Naive thymus-derived CD4-positive, alpha-beta T cell (primary cell): ENCODE results near the gene LMOD1. TPM values are rescaled to one million over a fixed set of nuclear protein-coding genes. Genes with fewer than 3 reads are reported as not detected.

Experiments used
- ATAC-seq: fragments of 150-1000 bp; cut with Tn5 transposase; 2 replicates; pipeline ENCODE4 v1.10.0; 2021; ENCODE audit warnings: mild to moderate bottlenecking, moderate library complexity
- CTCF ChIA-PET: fragments of 350-600 bp; sonication (Branson Sonifier 250); formaldehyde crosslinking; loops from one replicate; lab custom pipeline; 2021; ENCODE audit warnings: antibody characterized with exemption; lab: Charles Lee
- POLR2A ChIA-PET: fragments of 350-600 bp; sonication (Branson Sonifier 250); formaldehyde crosslinking; loops from one replicate; lab custom pipeline; 2021; ENCODE audit warnings: antibody characterized with exemption, inconsistent platforms; lab: Charles Lee
- DNase-seq, 9 donors: peaks; one replicate each; pipeline versions ENCODE4 v3.0.0 to v3.0.0-alpha.2; 2020 to 2022; ENCODE audit warnings: mixed read lengths in 1 of 9
- H3K27ac ChIP-seq: one replicate; pipeline ENCODE4 v1.7.0; 2013; ENCODE audit warnings: mild to moderate bottlenecking, low read depth, low read length, moderate library complexity
- H3K27me3 ChIP-seq, 2 donors: one replicate each; pipeline ENCODE4 v1.7.0; 2013; ENCODE audit warnings: low read length in 2 of 2, mild to moderate bottlenecking in 2 of 2, moderate library complexity in 2 of 2; ENCODE audit not compliant: control insufficient read depth in 2 of 2, insufficient read depth in 2 of 2
- H3K36me3 ChIP-seq, 3 experiments: 1 replicate in 2 of 3; 2 replicates in 1 of 3; pipeline ENCODE4 v1.7.0; 2013; ENCODE audit warnings: low read length in 3 of 3, mild to moderate bottlenecking in 3 of 3, moderate library complexity in 1 of 3; ENCODE audit not compliant: insufficient read depth in 3 of 3, control insufficient read depth in 2 of 3
- H3K4me1 ChIP-seq, 2 donors: one replicate each; pipeline ENCODE4 v1.7.0; 2013; ENCODE audit warnings: low read length in 2 of 2, mild to moderate bottlenecking in 2 of 2, moderate library complexity in 1 of 2; ENCODE audit not compliant: control insufficient read depth in 2 of 2, insufficient read depth in 2 of 2
- H3K4me3 ChIP-seq: 2 replicates; pipeline ENCODE4 v1.7.0; 2013; ENCODE audit warnings: mild to moderate bottlenecking, low read length
- H3K9me3 ChIP-seq, 3 experiments: 1 replicate in 2 of 3; 2 replicates in 1 of 3; pipeline ENCODE4 v1.7.0; 2013; ENCODE audit warnings: low read length in 3 of 3; ENCODE audit not compliant: control insufficient read depth in 2 of 3
- H3K27ac Mint-ChIP-seq, 9 donors: one replicate each; pipeline ENCODE4 v1.8.0; 2020 to 2022; ENCODE audit warnings: mixed read lengths in 9 of 9, mild to moderate bottlenecking in 8 of 9, moderate library complexity in 5 of 9, inconsistent platforms in 2 of 9
- H3K27me3 Mint-ChIP-seq, 5 donors: one replicate each; pipeline ENCODE4 v1.8.0; 2021 to 2022; ENCODE audit warnings: mixed read lengths in 5 of 5, mild to moderate bottlenecking in 1 of 5
- H3K36me3 Mint-ChIP-seq, 5 donors: one replicate each; pipeline ENCODE4 v1.8.0; 2020 to 2022; ENCODE audit warnings: mixed read lengths in 5 of 5, mild to moderate bottlenecking in 3 of 5, inconsistent platforms in 1 of 5
- H3K4me1 Mint-ChIP-seq, 7 donors: one replicate each; pipeline ENCODE4 v1.8.0; 2020 to 2022; ENCODE audit warnings: mixed read lengths in 7 of 7, mild to moderate bottlenecking in 3 of 7, inconsistent platforms in 1 of 7
- H3K4me3 Mint-ChIP-seq, 10 donors: one replicate each; pipeline ENCODE4 v1.8.0; 2020 to 2022; ENCODE audit warnings: mild to moderate bottlenecking in 10 of 10, mixed read lengths in 10 of 10, moderate library complexity in 6 of 10, inconsistent platforms in 2 of 10
- H3K9me3 Mint-ChIP-seq, 11 donors: one replicate each; pipeline ENCODE4 v1.8.0; 2020 to 2022; ENCODE audit warnings: mixed read lengths in 11 of 11, mild to moderate bottlenecking in 4 of 11, inconsistent platforms in 1 of 11, moderate library complexity in 1 of 11
- intact Hi-C, 2 donors: fragments of 100-400 bp; cut with micrococcal nuclease; formaldehyde crosslinking; loops; one replicate each; pipeline ENCODE4 v1.15.1; 2023
- polyA plus RNA-seq, 2 donors: library from polyadenylated mRNA; unstranded; fragments of 300-500 nt; fragmentation: Illumina TruSeq; gene quantifications; one replicate each; pipeline ENCODE4 v1.2.3, GENCODE V29; 2021
- total RNA-seq, 6 experiments: library from RNA in 5 of 6; stranded (reverse) in 5 of 6; gene quantifications; 1 replicate in 5 of 6; 2 replicates in 1 of 6; pipeline ENCODE4 v1.2.3 and lab custom pipeline; 2021 to 2026

Gene LMOD1
- total and polyA plus RNA-seq, 7 experiments from 2014 or later: not detected

DNA sequence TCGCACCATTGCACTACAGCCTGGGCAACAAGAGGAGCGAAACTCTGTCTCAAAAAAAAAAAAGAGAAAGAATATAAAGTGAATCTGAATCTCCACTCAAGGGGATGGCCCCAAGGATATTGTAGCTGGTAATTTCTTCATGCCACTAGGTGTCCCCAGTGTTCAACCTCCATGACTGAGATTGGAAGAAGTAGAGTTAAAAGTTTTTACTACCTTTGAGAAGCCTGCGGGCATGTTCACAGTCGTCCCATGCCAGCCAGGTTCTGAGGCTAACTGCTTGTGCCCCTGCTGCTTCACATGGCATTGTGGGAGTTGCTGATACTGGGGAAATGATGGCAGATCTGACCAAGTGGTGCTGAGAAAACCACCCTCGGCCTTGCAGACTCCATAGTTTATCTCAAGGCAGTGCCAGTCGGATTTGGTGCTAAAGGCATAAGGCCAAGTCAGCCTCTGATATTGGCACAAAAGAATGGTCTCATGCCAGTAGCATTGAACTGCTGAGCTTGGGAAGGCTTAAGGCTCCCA, 68.4 kb downstream of the LMOD1 start:
- POLR2A ChIA-PET: no interaction called here
- Histone ChIP-seq H3K36me3 (peaks cover 0 to 31% (median 0%) of the 10 kb centered on the region in 3 experiments), H3K4me1 (no peaks in the 10 kb centered on the region), H3K27me3 (no peaks in the 10 kb centered on the region), H3K9me3 (no peaks in the 10 kb centered on the region), H3K4me3 (no peak overlapping the region), H3K27ac (no peak overlapping the region)
- Mint-ChIP-seq H3K9me3 (peaks cover 0 to 2% (median 0%) of the 10 kb centered on the region in 11 donors), H3K27me3 (no peaks in the 10 kb centered on the region), H3K4me1 (peaks cover 0 to 3% (median 0%) of the 10 kb centered on the region in 7 donors), H3K27ac (peak overlapping the region in 4 of 9 donors; percentile 40 to 60 (median 46)), H3K36me3 (peaks cover 1 to 20% (median 14%) of the 10 kb centered on the region in 5 donors), H3K4me3 (no peak overlapping the region)
- intact Hi-C loops: loop anchor here (1.0 to 5.0 kb wide), 4 partner anchors 19 to 264 kb away; partner anchors contain the start of gene ARL8A (in 1 of the 2)
- ATAC-seq: peak; percentile 55
- DNase-seq: peak in 2 of 9 donors; percentile 22 to 23
- CTCF ChIA-PET: interaction anchor here (0.9 to 1.2 kb wide), 4 partner anchors 18 to 122 kb away, joined by 3 to 4 read pairs (median 4); no protein-coding TSS in a partner anchor

DNA sequence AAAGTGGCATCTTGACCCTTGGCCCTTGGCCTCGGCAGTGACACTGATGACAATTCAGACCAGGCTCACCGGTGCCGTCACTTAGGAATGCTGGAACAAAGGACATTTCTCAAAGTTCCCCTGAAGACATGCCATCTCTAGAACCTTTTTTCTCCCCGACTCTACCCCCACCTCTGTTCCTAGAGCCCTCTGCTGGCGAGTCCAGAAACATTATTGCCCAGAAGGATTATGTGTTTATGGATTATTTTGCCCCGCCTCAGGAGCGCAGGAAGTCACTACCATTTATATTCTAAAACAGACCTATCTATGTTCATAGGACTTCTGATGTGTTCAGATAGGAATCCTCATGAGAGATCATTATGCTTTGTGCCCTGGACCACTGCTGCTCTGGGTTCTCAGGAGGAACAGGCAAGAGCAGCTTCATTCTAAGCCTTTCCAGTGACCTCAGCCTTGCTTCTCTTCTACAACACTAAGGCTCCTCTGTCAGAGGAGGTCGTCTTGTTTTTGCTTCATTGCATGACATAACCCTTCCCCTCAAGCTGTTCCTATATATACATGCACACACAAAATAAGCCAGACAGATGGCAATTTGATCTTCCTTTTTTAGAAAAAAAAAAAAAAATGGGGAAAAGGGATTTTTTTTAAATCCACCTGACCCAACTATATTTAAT, 70.1 kb downstream of the LMOD1 start:
- POLR2A ChIA-PET: no interaction called here
- intact Hi-C loops: loop anchor here (5.0 kb wide), 2 partner anchors 96 to 266 kb away; partner anchors contain the start of gene ARL8A (in 1 of the 2)
- no peaks in the 10 kb centered on the region for H3K27me3 ChIP-seq
- H3K9me3 Mint-ChIP-seq: peaks cover 0 to 2% (median 0%) of the 10 kb centered on the region in 11 donors
- H3K4me1 ChIP-seq: no peaks in the 10 kb centered on the region
- H3K4me3 ChIP-seq: no peak overlapping the region
- peaks cover 10 to 34% (median 21%) of the 10 kb centered on the region in 5 donors for H3K36me3 Mint-ChIP-seq
- no peak overlapping the region for H3K27ac ChIP-seq
- DNase-seq: no peak
- no peak for ATAC-seq
- H3K4me3 Mint-ChIP-seq: no peak overlapping the region
- peaks cover 0 to 3% (median 0%) of the 10 kb centered on the region in 7 donors for H3K4me1 Mint-ChIP-seq
- H3K9me3 ChIP-seq: no peaks in the 10 kb centered on the region
- CTCF ChIA-PET: no interaction called here
- H3K36me3 ChIP-seq: peaks cover 0 to 47% (median 8%) of the 10 kb centered on the region in 3 experiments
- peak overlapping the region in 3 of 9 donors; percentile 7 to 37 (median 33) for H3K27ac Mint-ChIP-seq
- H3K27me3 Mint-ChIP-seq: no peaks in the 10 kb centered on the region

DNA sequence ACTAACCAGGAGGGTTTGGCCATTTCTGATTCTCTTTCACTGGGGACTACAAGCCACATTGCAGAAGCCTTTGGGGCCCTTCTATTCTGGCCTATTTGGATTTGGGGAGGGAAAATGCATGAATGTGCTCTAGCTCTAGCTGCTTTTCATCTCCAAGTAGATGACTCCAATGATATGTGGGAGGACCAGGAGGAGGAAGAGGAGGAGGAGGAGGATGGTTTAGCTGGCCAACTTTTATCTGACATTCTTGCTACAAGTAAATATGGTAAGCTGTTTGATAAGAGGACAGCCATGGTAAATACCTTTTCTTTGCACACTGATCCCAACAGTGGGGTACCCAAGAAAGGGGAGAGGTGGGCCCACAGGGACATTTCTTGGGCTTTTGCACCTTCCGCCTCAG, 71.7 kb downstream of the LMOD1 start:
- ATAC-seq (no peak), DNase-seq (no peak)
- no peaks in the 10 kb centered on the region for H3K4me1 ChIP-seq
- peaks cover 0 to 2% (median 0%) of the 10 kb centered on the region in 11 donors for H3K9me3 Mint-ChIP-seq
- no peaks in the 10 kb centered on the region for H3K27me3 ChIP-seq
- H3K36me3 ChIP-seq: peaks cover 11 to 63% (median 22%) of the 10 kb centered on the region in 3 experiments
- ChIA-PET POLR2A (no interaction called here), CTCF (interaction anchor here (1.1 kb wide), 1 partner anchor 21 kb away, joined by 3 read pairs; no protein-coding TSS in a partner anchor)
- no peaks in the 10 kb centered on the region for H3K9me3 ChIP-seq
- peaks cover 15 to 48% (median 29%) of the 10 kb centered on the region in 5 donors for H3K36me3 Mint-ChIP-seq
- peaks cover 0 to 3% (median 0%) of the 10 kb centered on the region in 7 donors for H3K4me1 Mint-ChIP-seq
- H3K27ac Mint-ChIP-seq: no peak overlapping the region
- no peak overlapping the region for H3K4me3 Mint-ChIP-seq
- H3K27me3 Mint-ChIP-seq: no peaks in the 10 kb centered on the region
- no peak overlapping the region for H3K27ac ChIP-seq
- no peak overlapping the region for H3K4me3 ChIP-seq
- intact Hi-C loops: loop anchor here (5.0 kb wide), 2 partner anchors 98 to 268 kb away; partner anchors contain the start of gene ARL8A (in 1 of the 2)

DNA sequence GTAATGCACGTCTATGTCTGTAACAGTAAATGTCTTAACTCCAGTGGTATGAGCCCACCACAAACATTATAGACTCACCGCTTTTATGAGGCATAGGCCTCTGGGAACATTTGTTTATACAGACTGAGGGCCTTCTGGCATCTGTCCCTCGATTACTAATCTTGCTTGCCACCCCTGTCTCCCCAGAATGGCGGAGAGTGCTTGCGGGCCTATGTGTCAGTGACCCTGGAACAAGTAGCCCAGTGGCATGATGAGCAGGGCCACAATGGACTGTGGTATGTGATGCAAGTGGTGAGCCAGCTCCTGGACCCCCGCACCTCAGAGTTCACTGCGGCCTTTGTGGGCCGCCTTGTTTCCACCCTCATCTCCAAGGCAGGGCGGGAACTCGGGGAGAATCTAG, 76.0 kb downstream of the LMOD1 start:
- no peaks in the 10 kb centered on the region for H3K9me3 ChIP-seq
- no peak overlapping the region for H3K4me3 Mint-ChIP-seq
- no peak overlapping the region for H3K27ac ChIP-seq
- H3K36me3 Mint-ChIP-seq: peaks cover 15 to 66% (median 38%) of the 10 kb centered on the region in 5 donors
- intact Hi-C loops: no loop called here
- peaks cover 23 to 88% (median 31%) of the 10 kb centered on the region in 3 experiments for H3K36me3 ChIP-seq
- no peaks in the 10 kb centered on the region for H3K27me3 ChIP-seq
- peak overlapping the region in 1 of 9 donors; percentile 26 for H3K27ac Mint-ChIP-seq
- no peak overlapping the region for H3K4me3 ChIP-seq
- H3K4me1 Mint-ChIP-seq: peaks cover 0 to 5% (median 0%) of the 10 kb centered on the region in 7 donors
- no peaks in the 10 kb centered on the region for H3K27me3 Mint-ChIP-seq
- H3K9me3 Mint-ChIP-seq: no peaks in the 10 kb centered on the region
- POLR2A ChIA-PET: no interaction called here
- CTCF ChIA-PET: no interaction called here
- no peak for DNase-seq
- no peak for ATAC-seq
- no peaks in the 10 kb centered on the region for H3K4me1 ChIP-seq

DNA sequence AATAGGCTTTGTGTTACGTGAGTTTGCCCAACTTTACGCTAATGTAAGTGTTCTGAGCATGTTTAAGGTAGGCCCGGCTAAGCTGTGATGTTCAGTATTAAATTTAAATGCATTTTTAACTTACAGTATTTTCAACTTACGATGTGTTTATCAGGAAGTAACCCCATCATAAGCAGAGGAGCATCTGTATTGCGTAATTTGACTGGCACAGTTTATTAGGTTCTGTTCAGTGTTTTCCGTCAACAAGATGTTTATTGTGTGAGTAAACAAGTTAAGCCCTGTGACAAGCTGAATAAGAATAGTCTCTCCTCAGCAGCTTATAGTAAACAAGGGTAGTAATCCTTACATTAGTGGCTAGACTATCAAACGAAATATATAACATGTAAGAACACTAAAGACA, 84.9 kb downstream of the LMOD1 start:
- H3K36me3 ChIP-seq: peaks cover 10 to 65% (median 18%) of the 10 kb centered on the region in 3 experiments
- H3K9me3 ChIP-seq: no peaks in the 10 kb centered on the region
- Mint-ChIP-seq H3K36me3 (peaks cover 12 to 47% (median 27%) of the 10 kb centered on the region in 5 donors), H3K9me3 (no peaks in the 10 kb centered on the region), H3K4me1 (peaks cover 0 to 6% (median 0%) of the 10 kb centered on the region in 7 donors), H3K27ac (peak overlapping the region in 1 of 9 donors; percentile 56), H3K27me3 (no peaks in the 10 kb centered on the region), H3K4me3 (no peak overlapping the region)
- no peak overlapping the region for H3K4me3 ChIP-seq
- H3K4me1 ChIP-seq: no peaks in the 10 kb centered on the region
- H3K27ac ChIP-seq: no peak overlapping the region
- ATAC-seq (no peak), DNase-seq (no peak)
- CTCF ChIA-PET: no interaction called here
- POLR2A ChIA-PET: no interaction called here
- intact Hi-C loops: no loop called here
- no peaks in the 10 kb centered on the region for H3K27me3 ChIP-seq

DNA sequence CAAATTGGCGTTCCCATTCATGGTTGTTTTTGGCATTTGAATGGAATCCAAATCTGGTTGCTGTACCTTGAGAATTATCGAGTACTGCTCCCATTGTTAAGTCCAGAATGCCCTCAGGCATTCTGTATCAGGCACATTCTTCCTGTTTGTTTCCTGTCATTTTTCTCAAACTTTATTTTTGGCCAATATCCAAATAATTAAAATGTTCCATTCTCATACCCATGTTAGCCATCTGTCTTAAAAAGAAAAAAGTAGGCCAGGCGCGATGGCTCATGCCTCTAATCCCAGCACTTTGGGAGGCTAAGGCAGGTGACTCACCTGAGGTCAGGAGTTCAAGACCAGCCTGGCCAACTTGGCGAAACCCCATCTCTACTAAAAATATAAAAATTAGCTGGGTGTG, 86.9 kb downstream of the LMOD1 start:
- CTCF ChIA-PET: no interaction called here
- peaks cover 19 to 56% (median 25%) of the 10 kb centered on the region in 5 donors for H3K36me3 Mint-ChIP-seq

More for the DNA sequence above, 86.9 kb downstream of the LMOD1 start:
- ATAC-seq (no peak), DNase-seq (no peak)
- peaks cover 15 to 69% (median 18%) of the 10 kb centered on the region in 3 experiments for H3K36me3 ChIP-seq
- no peaks in the 10 kb centered on the region for H3K9me3 ChIP-seq
- no peaks in the 10 kb centered on the region for H3K27me3 Mint-ChIP-seq
- POLR2A ChIA-PET: no interaction called here
- no peaks in the 10 kb centered on the region for H3K4me1 ChIP-seq
- no peak overlapping the region for H3K4me3 ChIP-seq
- H3K4me3 Mint-ChIP-seq: no peak overlapping the region
- H3K27me3 ChIP-seq: no peaks in the 10 kb centered on the region
- H3K27ac ChIP-seq: no peak overlapping the region
- peaks cover 0 to 6% (median 0%) of the 10 kb centered on the region in 7 donors for H3K4me1 Mint-ChIP-seq
- intact Hi-C loops: no loop called here
- peak overlapping the region in 2 of 9 donors; percentile 39 to 44 for H3K27ac Mint-ChIP-seq
- no peaks in the 10 kb centered on the region for H3K9me3 Mint-ChIP-seq
